Stimulated activated naive CD8-positive, alpha-beta T cell treated with anti-CD3 and anti-CD28 coated beads, Interleukin-15, Interleukin-2, amounts not matched to agents 100 U/mL and 50 U/mL, for 24 hours (primary cell): ENCODE data around the gene RELT.
"Not testable (repeated sequence)": the region's sequence is repeated elsewhere in the genome, so short reads cannot be mapped to it uniquely, and the experiment has no call there.

Experiments used
- ATAC-seq: fragments of 150-1000 bp; cut with Tn5 transposase; one replicate; pipeline ENCODE4 v1.10.0; 2021
- DNase-seq: peaks from one replicate; pipeline ENCODE4 v3.0.0; 2021

The RELT gene

DNA sequence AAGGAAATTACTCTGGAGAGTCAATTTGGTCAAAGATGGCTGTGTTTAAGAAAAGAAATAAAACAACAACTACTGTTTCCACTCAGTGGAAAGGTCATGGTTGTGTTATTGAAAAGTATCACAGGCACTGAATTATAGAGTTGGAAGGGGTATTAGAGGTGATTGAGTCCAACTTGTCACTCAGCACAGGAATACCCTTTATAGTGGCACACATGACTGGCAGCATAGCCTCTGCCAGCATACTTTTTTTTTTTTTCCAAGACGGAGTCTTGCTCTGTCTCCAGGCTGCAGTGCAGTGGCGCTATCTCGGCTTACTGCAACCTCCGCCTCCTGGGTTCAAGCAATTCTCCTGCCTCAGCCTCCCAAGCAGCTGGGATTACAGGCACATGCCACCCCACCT lies 60.7 kb downstream of the RELT start:
- DNase-seq, ATAC-seq: not testable (repeated sequence)

DNA sequence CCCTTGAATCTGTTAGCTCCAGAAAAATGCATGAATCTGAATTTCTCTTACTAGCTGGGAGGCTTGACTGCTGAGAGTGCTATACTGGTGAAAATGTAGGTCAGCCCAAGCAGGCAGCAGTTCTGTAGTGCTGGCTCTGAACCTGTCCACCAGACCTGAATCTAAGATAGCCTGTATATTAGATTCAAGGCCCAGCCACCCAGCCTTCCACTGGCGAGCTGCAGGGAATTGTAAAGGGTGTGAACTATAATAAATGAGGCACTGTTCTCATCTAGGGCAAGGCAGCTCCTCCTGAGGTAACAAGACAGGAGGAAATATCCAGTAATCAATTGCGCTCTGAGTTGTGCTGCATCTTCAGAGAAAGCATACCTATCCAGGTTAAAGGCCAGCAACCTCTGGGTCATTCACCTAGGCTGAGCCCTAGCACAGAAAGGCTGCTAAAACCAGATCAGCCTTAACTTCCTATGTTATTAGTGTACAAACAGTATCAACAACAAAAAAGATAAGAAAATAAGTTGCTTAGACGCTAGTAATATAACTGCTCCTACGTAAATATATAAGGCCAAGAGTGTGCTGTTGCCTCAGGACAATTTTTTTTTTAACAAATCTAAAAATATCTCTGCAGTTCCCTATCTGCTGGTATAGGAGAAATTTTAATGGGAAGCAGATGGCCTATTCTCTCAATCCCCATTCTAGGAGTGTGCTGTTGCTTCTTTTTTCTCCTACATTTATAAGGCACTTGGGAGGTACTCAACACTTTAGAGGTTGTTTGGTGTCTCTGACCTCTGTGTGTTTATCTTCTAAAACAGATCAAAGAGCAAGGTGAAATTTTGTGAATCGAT lies 63.0 kb downstream of the RELT start:
- DNase-seq (no peak), ATAC-seq (no peak)

DNA sequence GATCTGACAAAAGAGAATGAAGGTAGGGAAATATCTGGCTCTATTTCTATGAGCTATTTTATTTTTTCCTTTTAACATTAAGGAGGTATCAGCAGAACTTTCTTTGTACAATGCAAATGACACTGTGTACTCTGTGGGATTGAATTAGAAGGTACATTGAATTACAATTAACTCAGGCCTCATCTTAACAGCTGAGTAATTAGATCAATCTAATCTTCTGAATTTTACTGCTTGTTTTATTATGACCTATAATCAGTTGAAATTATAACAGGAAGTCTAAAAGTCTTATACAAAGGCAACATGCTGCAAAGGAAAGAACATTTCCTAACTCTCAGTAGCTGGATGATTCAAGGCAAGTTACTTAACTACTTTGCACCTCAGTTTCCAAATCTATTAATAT lies 69.8 kb downstream of the RELT start:
- ATAC-seq: no peak
- no peak for DNase-seq

DNA sequence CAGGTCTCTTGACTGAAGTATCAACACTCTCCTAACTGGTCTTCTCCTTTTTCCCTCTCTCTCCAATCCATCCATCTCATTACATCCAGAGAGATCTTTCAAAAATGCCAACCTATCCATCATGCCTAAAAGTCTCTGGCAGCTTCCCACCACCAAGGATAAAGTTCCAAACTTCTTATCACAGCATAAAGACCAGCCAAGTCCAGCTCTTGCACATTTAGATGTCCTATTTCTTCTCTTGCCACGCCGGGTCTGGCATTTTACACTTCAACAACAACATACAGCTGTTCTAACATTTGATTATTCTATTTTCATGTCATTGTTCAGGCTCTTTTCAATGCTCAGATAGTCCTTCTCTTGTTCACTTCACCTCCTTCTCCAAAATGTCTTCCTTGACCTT lies 70.6 kb downstream of the RELT start:
- DNase-seq (no peak), ATAC-seq (no peak)
